ENCODE results near the gene POU2AF1. TPM values are rescaled to one million over a fixed set of nuclear protein-coding genes. Genes with fewer than 3 reads are reported as not detected.
"Not testable (repeated sequence)": the region's sequence is repeated elsewhere in the genome, so short reads cannot be mapped to it uniquely, and the experiment has no call there.

Gene POU2AF1
- total RNA-seq, 4 donors from 2014 or later, result 0.17 TPM; not detected in 2

DNA sequence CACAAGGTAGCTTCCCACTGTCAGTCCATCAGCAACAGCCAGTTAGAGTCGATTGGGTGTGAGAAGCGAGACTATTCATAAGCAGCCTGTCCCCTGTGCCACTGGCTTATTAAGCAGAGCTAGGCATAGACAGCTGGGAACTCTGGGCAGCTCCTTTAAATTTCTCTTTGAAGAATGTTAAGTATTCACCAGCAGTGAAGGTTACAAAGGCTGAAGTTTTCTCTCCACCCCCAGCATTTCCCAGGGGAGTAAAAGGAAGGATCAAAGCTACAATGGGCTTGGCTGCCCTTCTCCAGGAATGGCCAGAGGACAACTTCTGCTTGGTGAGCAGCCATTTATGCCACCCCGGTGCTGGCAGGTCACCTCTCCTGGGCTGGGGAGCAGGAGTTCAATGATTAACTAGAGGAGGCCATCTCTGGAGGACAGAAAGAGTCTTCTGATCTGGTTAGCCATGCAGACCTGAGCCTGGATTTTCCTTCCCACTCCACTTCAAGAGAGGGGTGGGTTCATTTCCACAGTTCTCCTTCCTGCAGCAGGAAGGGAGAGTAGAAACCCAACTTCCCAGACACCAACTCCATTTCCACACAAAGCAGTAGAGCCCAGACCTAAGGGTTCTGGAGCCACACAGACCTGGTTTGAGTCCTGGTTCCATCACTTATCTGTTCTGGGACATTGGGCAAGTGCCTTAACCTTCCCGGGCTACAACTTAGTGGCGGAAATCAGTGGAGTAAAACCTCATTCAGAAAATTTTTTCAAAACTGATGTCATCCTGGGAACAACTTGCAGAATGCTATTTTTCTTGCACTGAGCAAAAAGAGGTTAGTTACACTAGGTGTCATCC is 58.1 kb downstream of the POU2AF1 start:
- H3K36me3 ChIP-seq, result no peaks in the 10 kb centered on the region
- H3K27ac ChIP-seq (replicated peaks in 1 of 4), result peak overlapping the region in 2 of 4 donors; percentile 9 to 25
- DNase-seq (ENCODE audit: extremely low spot score), result peak; percentile 90
- TF ChIP-seq EP300 (IDR thresholded peaks at IDR 0.05), result no peak
- no peak for TF ChIP-seq POLR2A (IDR thresholded peaks at IDR 0.05; ENCODE audit: low read depth)
- no peak for TF ChIP-seq POLR2AphosphoS5 (IDR thresholded peaks at IDR 0.05)
- TF ChIP-seq, protein P1, sequence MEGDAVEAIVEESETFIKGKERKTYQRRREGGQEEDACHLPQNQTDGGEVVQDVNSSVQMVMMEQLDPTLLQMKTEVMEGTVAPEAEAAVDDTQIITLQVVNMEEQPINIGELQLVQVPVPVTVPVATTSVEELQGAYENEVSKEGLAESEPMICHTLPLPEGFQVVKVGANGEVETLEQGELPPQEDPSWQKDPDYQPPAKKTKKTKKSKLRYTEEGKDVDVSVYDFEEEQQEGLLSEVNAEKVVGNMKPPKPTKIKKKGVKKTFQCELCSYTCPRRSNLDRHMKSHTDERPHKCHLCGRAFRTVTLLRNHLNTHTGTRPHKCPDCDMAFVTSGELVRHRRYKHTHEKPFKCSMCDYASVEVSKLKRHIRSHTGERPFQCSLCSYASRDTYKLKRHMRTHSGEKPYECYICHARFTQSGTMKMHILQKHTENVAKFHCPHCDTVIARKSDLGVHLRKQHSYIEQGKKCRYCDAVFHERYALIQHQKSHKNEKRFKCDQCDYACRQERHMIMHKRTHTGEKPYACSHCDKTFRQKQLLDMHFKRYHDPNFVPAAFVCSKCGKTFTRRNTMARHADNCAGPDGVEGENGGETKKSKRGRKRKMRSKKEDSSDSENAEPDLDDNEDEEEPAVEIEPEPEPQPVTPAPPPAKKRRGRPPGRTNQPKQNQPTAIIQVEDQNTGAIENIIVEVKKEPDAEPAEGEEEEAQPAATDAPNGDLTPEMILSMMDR (IDR thresholded peaks at IDR 0.05), result no peak
- intact Hi-C loops (cut with DNase I), result no loop called here
- no peaks in the 10 kb centered on the region for H3K27me3 ChIP-seq
- H3K4me3 ChIP-seq, result no peak overlapping the region
- 89% methylated on average over 5 of the region's 5 CpGs for WGBS
- H3K4me1 ChIP-seq, result peaks cover 0 to 30% (median 23%) of the 10 kb centered on the region in 4 donors
- no peaks in the 10 kb centered on the region for H3K9me3 ChIP-seq

DNA sequence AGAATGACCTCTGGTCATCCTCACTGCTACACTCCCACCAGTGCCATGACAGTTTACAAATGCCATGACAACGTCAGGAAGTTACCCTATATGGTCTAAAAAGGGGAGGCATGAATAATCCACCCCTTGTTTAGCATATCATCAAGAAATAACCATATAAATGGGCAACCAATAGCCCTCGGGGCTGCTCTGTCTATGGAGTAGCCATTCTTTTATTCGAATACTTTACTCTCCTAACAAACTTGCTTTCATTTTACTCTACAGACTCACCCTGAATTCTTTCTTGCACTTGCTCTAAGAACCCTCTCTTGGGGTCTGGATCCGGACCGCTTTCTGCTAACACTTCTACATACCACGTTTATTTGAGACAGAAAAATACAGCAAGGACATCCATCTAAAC is 58.9 kb downstream of the POU2AF1 start:
- H3K4me1 ChIP-seq, result peaks cover 0 to 27% (median 22%) of the 10 kb centered on the region in 4 donors
- H3K4me3 ChIP-seq; H3K9me3 ChIP-seq; H3K36me3 ChIP-seq; DNase-seq (ENCODE audit: extremely low spot score); H3K27me3 ChIP-seq; intact Hi-C loops (cut with DNase I): not testable (repeated sequence)
- H3K27ac ChIP-seq (replicated peaks in 1 of 4), result peak overlapping the region in 1 of 4 donors; percentile 25
- 83% methylated on average over 6 of the region's 6 CpGs for WGBS

DNA sequence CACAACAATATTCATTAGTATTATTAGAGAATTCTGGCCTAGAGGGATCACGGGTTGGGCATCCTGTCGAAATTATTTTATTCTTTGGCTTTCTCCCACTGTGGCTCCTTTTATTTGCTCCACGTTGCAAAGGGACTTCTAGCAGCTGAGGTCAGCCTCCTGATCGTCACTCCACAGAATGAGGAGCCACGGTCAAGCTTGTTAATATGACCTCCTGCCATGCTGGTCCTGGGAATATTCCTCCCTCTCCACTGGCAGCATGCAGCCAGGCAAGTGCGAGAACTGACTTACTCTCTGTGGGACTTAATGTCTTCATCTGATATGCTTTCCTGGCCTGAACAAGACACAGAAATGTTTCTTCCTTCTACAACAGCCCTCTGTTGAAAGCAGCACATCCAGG is 59.8 kb downstream of the POU2AF1 start:
- H3K4me1 ChIP-seq, result peaks cover 0 to 18% (median 15%) of the 10 kb centered on the region in 4 donors
- H3K36me3 ChIP-seq, result no peaks in the 10 kb centered on the region
- 79% methylated on average over 6 of the region's 6 CpGs for WGBS
- intact Hi-C loops (cut with DNase I), result no loop called here
- TF ChIP-seq EP300 (IDR thresholded peaks at IDR 0.05) (no peak), POLR2A (IDR thresholded peaks at IDR 0.05; ENCODE audit: low read depth) (no peak), POLR2AphosphoS5 (IDR thresholded peaks at IDR 0.05) (no peak)
- TF ChIP-seq, protein P1 (IDR thresholded peaks at IDR 0.05), result no peak
- H3K27ac ChIP-seq (replicated peaks in 1 of 4), result no peak overlapping the region
- no peaks in the 10 kb centered on the region for H3K9me3 ChIP-seq
- H3K4me3 ChIP-seq, result no peak overlapping the region
- no peaks in the 10 kb centered on the region for H3K27me3 ChIP-seq
- DNase-seq (ENCODE audit: extremely low spot score), result peak; percentile 84

DNA sequence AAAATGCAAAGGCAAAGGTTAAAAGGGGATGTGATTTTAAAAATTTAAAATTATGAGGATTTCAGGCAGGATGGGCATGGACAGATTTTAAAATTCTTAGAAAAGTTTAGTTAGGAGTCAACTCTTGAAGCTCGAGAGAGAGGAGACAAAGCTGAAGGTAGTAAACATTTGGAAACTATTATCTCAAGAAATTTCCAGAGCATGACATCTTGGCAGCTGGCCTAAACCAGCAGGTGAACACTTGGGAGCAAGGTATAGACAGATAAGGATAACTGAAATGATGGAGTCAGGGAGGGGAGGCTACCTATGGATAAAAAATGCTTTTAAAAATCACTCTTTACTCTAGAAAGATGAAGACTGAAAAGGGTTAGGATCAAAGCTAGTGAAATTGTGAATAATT is 67.0 kb downstream of the POU2AF1 start:
- no peak for DNase-seq (ENCODE audit: extremely low spot score)
- WGBS, result 76% methylated on average over 1 of the region's 1 CpG
- no peak overlapping the region for H3K4me3 ChIP-seq
- peaks cover 0 to 5% (median 0%) of the 10 kb centered on the region in 4 donors for H3K36me3 ChIP-seq
- no peaks in the 10 kb centered on the region for H3K9me3 ChIP-seq
- TF ChIP-seq POLR2AphosphoS5 (IDR thresholded peaks at IDR 0.05) (no peak), POLR2A (IDR thresholded peaks at IDR 0.05; ENCODE audit: low read depth) (no peak), EP300 (IDR thresholded peaks at IDR 0.05) (no peak)
- TF ChIP-seq, protein P1 (IDR thresholded peaks at IDR 0.05), result no peak
- H3K4me1 ChIP-seq, result no peaks in the 10 kb centered on the region
- no peak overlapping the region for H3K27ac ChIP-seq (replicated peaks in 1 of 4)
- H3K27me3 ChIP-seq, result no peaks in the 10 kb centered on the region
- intact Hi-C loops (cut with DNase I), result no loop called here

DNA sequence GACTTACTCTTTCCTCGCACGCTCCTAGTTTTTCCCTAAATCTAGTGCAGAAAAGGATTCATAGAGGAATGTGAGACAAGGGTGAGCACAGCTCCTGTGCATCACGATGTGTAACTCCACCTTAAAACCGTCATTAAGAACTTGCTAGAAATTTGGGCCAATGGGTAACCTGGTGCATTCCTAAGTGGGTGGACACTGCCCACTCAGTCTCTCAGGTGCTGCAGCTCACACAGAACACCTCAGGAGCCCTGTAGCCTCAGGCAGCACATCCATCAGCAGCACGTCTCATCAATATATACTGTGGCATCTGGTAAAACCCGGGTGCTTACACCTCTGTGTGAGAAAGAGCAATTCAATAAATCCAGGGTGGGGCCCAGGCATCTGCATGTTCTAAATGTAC is 68.4 kb downstream of the POU2AF1 start:
- H3K4me1 ChIP-seq, result no peaks in the 10 kb centered on the region
- TF ChIP-seq, protein P1 (IDR thresholded peaks at IDR 0.05), result no peak
- TF ChIP-seq POLR2A (IDR thresholded peaks at IDR 0.05; ENCODE audit: low read depth), result no peak
- TF ChIP-seq POLR2AphosphoS5 (IDR thresholded peaks at IDR 0.05), result no peak
- TF ChIP-seq EP300 (IDR thresholded peaks at IDR 0.05), result no peak
- H3K4me3 ChIP-seq, result no peak overlapping the region
- no peak overlapping the region for H3K27ac ChIP-seq (replicated peaks in 1 of 4)
- peaks cover 0 to 5% (median 0%) of the 10 kb centered on the region in 4 donors for H3K36me3 ChIP-seq
- H3K9me3 ChIP-seq, result no peaks in the 10 kb centered on the region
- no peaks in the 10 kb centered on the region for H3K27me3 ChIP-seq
- DNase-seq (ENCODE audit: extremely low spot score), result peak; percentile 70
- WGBS, result 88% methylated on average over 6 of the region's 6 CpGs
- intact Hi-C loops (cut with DNase I), result no loop called here
